GM23338 (cell line): Measurements from ENCODE around the gene DLX5. TPM values are rescaled to one million over a fixed set of nuclear protein-coding genes. Genes with fewer than 3 reads are reported as not detected.
A peak's percentile ranks its signal among the peaks of the same experiment; 100 is the strongest.

Experiments
- ATAC-seq: fragments of 200-7000 bp; cut with Tn5 transposase; 3 replicates; pipeline ENCODE4 v1.9.1; 2020
- DNase-seq: peaks from one replicate; pipeline ENCODE4 v3.0.0-alpha.2; 2015; ENCODE audit warnings: low spot score
- H2AFZ ChIP-seq: fragments of 200-600 bp; sonication (generic); 2 replicates; pipeline ENCODE4 v1.8.0; 2016; ENCODE audit warnings: antibody characterized with exemption, mild to moderate bottlenecking, moderate library complexity
- H3F3A ChIP-seq: fragments of 200-600 bp; sonication (generic); replicated peaks from 2 replicates; pipeline ENCODE4 v1.8.0; 2017; ENCODE audit warnings: antibody characterized with exemption, mixed run types, low read depth
- H3K27ac ChIP-seq: fragments of 200-600 bp; sonication (generic); 2 replicates; pipeline ENCODE4 v1.6.1; 2016; ENCODE audit warnings: low read depth
- H3K27me3 ChIP-seq: fragments of 200-600 bp; sonication (generic); 2 replicates; pipeline ENCODE4 v1.8.0; 2016; ENCODE audit warnings: mild to moderate bottlenecking, mixed run types, moderate library complexity; ENCODE audit not compliant: insufficient read depth
- H3K36me3 ChIP-seq: fragments of 200-600 bp; sonication (generic); 2 replicates; pipeline ENCODE4 v1.8.0; 2016; ENCODE audit warnings: mild to moderate bottlenecking; ENCODE audit not compliant: insufficient read depth
- H3K4me1 ChIP-seq: fragments of 200-600 bp; sonication (generic); 2 replicates; pipeline ENCODE4 v1.8.0; 2016; ENCODE audit warnings: mild to moderate bottlenecking, moderate library complexity; ENCODE audit not compliant: insufficient read depth
- H3K4me2 ChIP-seq: fragments of 200-600 bp; sonication (generic); 2 replicates; pipeline ENCODE4 v1.7.1; 2017; ENCODE audit warnings: mixed run types
- H3K4me3 ChIP-seq: fragments of 200-600 bp; sonication (generic); 2 replicates; pipeline ENCODE4 v1.6.1; 2016; ENCODE audit warnings: mixed run types
- H3K79me2 ChIP-seq: fragments of 200-600 bp; sonication (generic); replicated peaks from 2 replicates; pipeline ENCODE4 v1.8.0; 2017; ENCODE audit warnings: mild to moderate bottlenecking; ENCODE audit not compliant: insufficient read depth
- H3K9me2 ChIP-seq: fragments of 200-600 bp; sonication (generic); 2 replicates; pipeline ENCODE4 v1.8.0; 2017; ENCODE audit not compliant: insufficient read depth
- H4K20me1 ChIP-seq: fragments of 200-600 bp; sonication (generic); replicated peaks from 2 replicates; pipeline ENCODE4 v1.8.0; 2017; ENCODE audit warnings: mild to moderate bottlenecking; ENCODE audit not compliant: insufficient read depth
- H3K27ac Mint-ChIP-seq: 2 replicates; pipeline ENCODE4 v1.8.0; 2020; ENCODE audit warnings: inconsistent platforms, mild to moderate bottlenecking, moderate library complexity, mixed read lengths
- H3K27me3 Mint-ChIP-seq: 3 replicates; pipeline ENCODE4 v1.8.0; 2022; ENCODE audit warnings: low read depth, mild to moderate bottlenecking, moderate library complexity, mixed read lengths, inconsistent platforms; ENCODE audit not compliant: insufficient read depth, poor library complexity
- H3K36me3 Mint-ChIP-seq: 3 replicates; pipeline ENCODE4 v1.8.0; 2021; ENCODE audit warnings: low read depth, mild to moderate bottlenecking, inconsistent platforms, moderate library complexity, mixed read lengths
- H3K4me1 Mint-ChIP-seq: 3 replicates; pipeline ENCODE4 v1.8.0; 2020; ENCODE audit warnings: mild to moderate bottlenecking, inconsistent platforms, mixed read lengths
- H3K4me3 Mint-ChIP-seq: 3 replicates; pipeline ENCODE4 v1.8.0; 2021; ENCODE audit warnings: moderate library complexity, mild to moderate bottlenecking, inconsistent platforms, mixed read lengths
- H3K9me3 Mint-ChIP-seq: 3 replicates; pipeline ENCODE4 v1.8.0; 2020; ENCODE audit warnings: moderate library complexity, mild to moderate bottlenecking, inconsistent platforms, mixed read lengths
- EZH2 ChIP-seq: fragments of 200-600 bp; sonication (generic); IDR thresholded peaks from one replicate; pipeline ENCODE4 v1.8.0; 2017; ENCODE audit warnings: antibody characterized with exemption, mild to moderate bottlenecking, low read depth; ENCODE audit not compliant: unreplicated experiment
- NANOG ChIP-seq: IDR thresholded peaks from 2 replicates; pipeline ENCODE4 v1.6.1; 2016; ENCODE audit warnings: antibody characterized with exemption, borderline replicate concordance
- POLR2AphosphoS5 ChIP-seq: IDR thresholded peaks from 2 replicates; pipeline ENCODE4 v1.6.1; 2016; ENCODE audit warnings: antibody characterized with exemption, low read depth
- ZNF462 ChIP-seq: fragments of 250-450 bp; sonication (Bioruptor Pico); IDR thresholded peaks from 2 replicates; pipeline ENCODE4 v1.5.0; 2020; ENCODE audit warnings: mild to moderate bottlenecking, moderate library complexity
- polyA plus RNA-seq: library from polyadenylated mRNA; unstranded; fragments of >200 nt; fragmentation: Nextera tagmentation; extraction: Ambion mirVana; gene quantifications from 2 replicates; pipeline ENCODE4 v1.2.1, GENCODE V29; 2016
- total RNA-seq: library from RNA; depleted of rRNA; stranded (reverse); fragments of >200 nt; shearing (Covaris generic); gene quantifications from 2 replicates; pipeline ENCODE4 v1.2.3, GENCODE V29; 2014

Gene DLX5
- total and polyA plus RNA-seq, 2 experiments from 2014 or later, result not detected

- TF ChIP-seq ZNF462 (CRISPR knock-in tag) (no peak), POLR2AphosphoS5 (no peak)
These were observed 8.0 kb downstream of the DLX5 start (continued) for GRCh38 chr7:97016381-97017191.

- Histone ChIP-seq H4K20me1 (peaks cover 59% of the 10 kb centered on the region), H2AFZ (no peak overlapping the region), H3K36me3 (no peaks in the 10 kb centered on the region), H3K9me2 (no peaks in the 10 kb centered on the region), H3K79me2 (no peaks in the 10 kb centered on the region), H3K27ac (no peak overlapping the region), H3K27me3 (peaks cover 100% of the 10 kb centered on the region), H3K4me1 (peaks cover 62% of the 10 kb centered on the region), H3K4me2 (peak overlapping the region; percentile 79), H3F3A (peaks cover 59% of the 10 kb centered on the region), H3K4me3 (peak overlapping the region; percentile 51)
- H3K4me1 Mint-ChIP-seq, result peaks cover 48% of the 10 kb centered on the region
- no peak for ATAC-seq
- peak; percentile 5 for DNase-seq
- peaks cover 7% of the 10 kb centered on the region; the same call in 1 of the 3 replicates for H3K9me3 Mint-ChIP-seq
- H3K36me3 Mint-ChIP-seq, result no peaks in the 10 kb centered on the region; the same call in 2 of the 3 replicates
- H3K4me3 Mint-ChIP-seq, result peak overlapping the region; percentile 68
- peaks cover 100% of the 10 kb centered on the region for H3K27me3 Mint-ChIP-seq
- TF ChIP-seq NANOG, result no peak
- TF ChIP-seq ZNF462 (CRISPR knock-in tag), result no peak
- TF ChIP-seq EZH2, result peak; percentile 76
- H3K27ac Mint-ChIP-seq, result no peak overlapping the region
These were observed 8.8 kb downstream of the DLX5 start for GRCh38 chr7:97015756-97016380.
